Gastrocnemius medialis (tissue), 4 donors: ENCODE results near the gene BRCA2.

Experiments used
- POLR2A ChIP-seq, 2 donors: fragments of 450-650 bp; IDR thresholded peaks; one replicate each; pipeline ENCODE4 v1.6.1; 2017; ENCODE audit warnings: antibody characterized with exemption in 2 of 2, mild to moderate bottlenecking in 2 of 2, moderate library complexity in 2 of 2
- TF ChIP-seq, protein P1 (sequence below), 5 experiments: fragments of 450-650 bp in 3 of 5; fragments of 200-600 bp in 2 of 5; sonication (generic) in 2 of 5; IDR thresholded peaks in 4 of 5; conservative IDR thresholded peaks in 1 of 5; 1 replicate in 4 of 5; 2 replicates in 1 of 5; pipeline ENCODE4 v1.5.1; 2016 to 2019; ENCODE audit warnings: antibody characterized with exemption in 5 of 5, mild to moderate bottlenecking in 3 of 5, moderate library complexity in 3 of 5

DNA sequence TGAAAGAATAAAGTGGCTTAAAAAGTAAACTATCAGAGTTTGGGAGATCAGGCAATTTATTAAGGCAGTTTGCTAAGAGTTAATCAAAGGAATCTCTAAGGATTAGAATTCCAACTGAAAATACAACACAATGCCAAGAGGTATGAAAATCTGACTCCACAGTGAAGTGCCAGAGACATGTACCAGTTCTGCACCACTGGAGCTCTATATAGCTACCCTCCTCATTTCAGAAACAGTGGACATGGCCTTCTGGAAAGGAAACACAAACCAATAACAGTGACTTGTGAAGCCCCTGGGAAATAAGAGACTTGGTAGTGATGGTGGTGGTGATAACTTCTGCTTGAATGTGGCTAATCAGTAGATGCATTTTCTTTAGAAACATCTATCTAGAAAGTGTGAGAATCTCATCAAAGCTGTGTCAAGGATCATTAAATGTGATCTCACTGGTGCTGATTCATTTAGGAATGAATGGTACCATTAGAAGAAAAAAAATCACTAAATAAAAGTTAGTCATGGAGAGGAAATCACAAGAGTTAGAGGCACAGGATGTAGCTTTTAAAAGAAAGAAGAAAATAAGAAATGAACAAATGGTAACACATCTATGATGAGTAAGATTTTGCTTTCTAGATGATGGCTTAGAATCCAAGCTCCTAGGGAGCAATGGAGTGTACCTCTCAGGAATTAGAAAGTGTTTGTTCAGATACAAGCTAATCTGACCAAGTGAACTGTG is 132.8 kb downstream of the BRCA2 start:
- no peak for TF ChIP-seq POLR2A (IDR thresholded peaks at IDR 0.05)
- TF ChIP-seq, protein P1, sequence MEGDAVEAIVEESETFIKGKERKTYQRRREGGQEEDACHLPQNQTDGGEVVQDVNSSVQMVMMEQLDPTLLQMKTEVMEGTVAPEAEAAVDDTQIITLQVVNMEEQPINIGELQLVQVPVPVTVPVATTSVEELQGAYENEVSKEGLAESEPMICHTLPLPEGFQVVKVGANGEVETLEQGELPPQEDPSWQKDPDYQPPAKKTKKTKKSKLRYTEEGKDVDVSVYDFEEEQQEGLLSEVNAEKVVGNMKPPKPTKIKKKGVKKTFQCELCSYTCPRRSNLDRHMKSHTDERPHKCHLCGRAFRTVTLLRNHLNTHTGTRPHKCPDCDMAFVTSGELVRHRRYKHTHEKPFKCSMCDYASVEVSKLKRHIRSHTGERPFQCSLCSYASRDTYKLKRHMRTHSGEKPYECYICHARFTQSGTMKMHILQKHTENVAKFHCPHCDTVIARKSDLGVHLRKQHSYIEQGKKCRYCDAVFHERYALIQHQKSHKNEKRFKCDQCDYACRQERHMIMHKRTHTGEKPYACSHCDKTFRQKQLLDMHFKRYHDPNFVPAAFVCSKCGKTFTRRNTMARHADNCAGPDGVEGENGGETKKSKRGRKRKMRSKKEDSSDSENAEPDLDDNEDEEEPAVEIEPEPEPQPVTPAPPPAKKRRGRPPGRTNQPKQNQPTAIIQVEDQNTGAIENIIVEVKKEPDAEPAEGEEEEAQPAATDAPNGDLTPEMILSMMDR (IDR thresholded peaks at IDR 0.05 in 4 of 5, conservative IDR thresholded peaks at IDR 0.05 in 1 of 5), result no peak
